Lower leg skin (tissue), 3 donors: Measurements from ENCODE around the gene SFMBT1.

Experiments used
- CTCF ChIP-seq, 3 donors: fragments of 450-650 bp; IDR thresholded peaks; one replicate each; pipeline ENCODE4 v1.5.1; 2016; ENCODE audit warnings: antibody characterized with exemption in 3 of 3, mild to moderate bottlenecking in 3 of 3, moderate library complexity in 2 of 3
- POLR2A ChIP-seq, 2 donors: fragments of 450-650 bp; IDR thresholded peaks; one replicate each; pipeline ENCODE4 v1.6.1; 2016 to 2017; ENCODE audit warnings: antibody characterized with exemption in 2 of 2, mild to moderate bottlenecking in 1 of 2, moderate library complexity in 1 of 2

GRCh38 chr3:52912885-52913731 is 132.8 kb downstream of the SFMBT1 start:
- TF ChIP-seq POLR2A (IDR thresholded peaks at IDR 0.05) (no peak), CTCF (IDR thresholded peaks at IDR 0.05) (no peak)
